Mucosa of rectum (tissue), 2 donors: ENCODE results near the gene HELZ.

Source experiments
- H3K27ac ChIP-seq, 2 donors: one replicate each; pipeline ENCODE4 v1.7.0; 2013; ENCODE audit warnings: inconsistent platforms in 2 of 2, low read depth in 2 of 2, low read length in 2 of 2
- H3K27me3 ChIP-seq, 2 donors: one replicate each; pipeline ENCODE4 v1.7.0; 2013; ENCODE audit warnings: low read length in 2 of 2; ENCODE audit not compliant: control insufficient read depth in 2 of 2, insufficient read depth in 2 of 2
- H3K36me3 ChIP-seq, 2 donors: one replicate each; pipeline ENCODE4 v1.7.0; 2013; ENCODE audit warnings: low read length in 2 of 2; ENCODE audit not compliant: control insufficient read depth in 2 of 2, insufficient read depth in 2 of 2
- H3K4me1 ChIP-seq, 2 donors: one replicate each; pipeline ENCODE4 v1.7.0; 2013; ENCODE audit warnings: low read length in 2 of 2, mild to moderate bottlenecking in 1 of 2; ENCODE audit not compliant: control insufficient read depth in 2 of 2, insufficient read depth in 2 of 2
- H3K4me3 ChIP-seq, 2 donors: one replicate each; pipeline ENCODE4 v1.7.0; 2013; ENCODE audit warnings: low read length in 2 of 2
- H3K9ac ChIP-seq, 2 donors: one replicate each; pipeline ENCODE4 v1.7.0; 2013; ENCODE audit warnings: low read length in 2 of 2, low read depth in 1 of 2, mild to moderate bottlenecking in 1 of 2
- H3K9me3 ChIP-seq, 2 donors: one replicate each; pipeline ENCODE4 v1.7.0; 2013; ENCODE audit warnings: low read length in 2 of 2; ENCODE audit not compliant: control insufficient read depth in 2 of 2
- donor health status: healthy.
- donor health status: Normal muscosa, but diverticular disease.

The HELZ gene

DNA sequence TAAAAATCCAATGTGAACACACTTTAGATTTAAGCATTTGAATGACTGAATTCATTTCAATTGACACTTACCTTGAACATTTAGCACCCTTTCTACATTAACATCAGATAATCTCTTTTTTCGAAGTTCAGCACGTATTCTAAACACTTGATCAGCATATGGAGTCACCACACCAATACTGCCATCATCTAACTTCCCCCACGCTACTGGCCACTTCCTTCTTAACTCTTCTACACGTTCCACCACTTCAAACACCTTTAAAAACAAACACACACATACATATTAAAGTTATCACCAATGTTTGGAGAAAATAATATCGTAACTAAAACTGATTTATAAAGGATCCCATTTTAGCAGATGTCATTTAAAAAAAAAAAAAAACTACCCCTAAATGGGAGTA is 107.1 kb downstream of the HELZ start:
- H3K4me1 ChIP-seq, result no peaks in the 10 kb centered on the region
- no peak overlapping the region for H3K9ac ChIP-seq
- H3K4me3 ChIP-seq, result no peak overlapping the region
- peaks cover 25 to 29% of the 10 kb centered on the region in 2 donors for H3K36me3 ChIP-seq
- H3K9me3 ChIP-seq, result no peaks in the 10 kb centered on the region
- H3K27me3 ChIP-seq, result no peaks in the 10 kb centered on the region
- no peak overlapping the region for H3K27ac ChIP-seq

- H3K27me3 ChIP-seq, result no peaks in the 10 kb centered on the region
- H3K27ac ChIP-seq, result no peak overlapping the region
- H3K4me1 ChIP-seq, result no peaks in the 10 kb centered on the region
- no peak overlapping the region for H3K4me3 ChIP-seq
- no peak overlapping the region for H3K9ac ChIP-seq
- H3K36me3 ChIP-seq, result peaks cover 25 to 29% of the 10 kb centered on the region in 2 donors
- H3K9me3 ChIP-seq, result no peaks in the 10 kb centered on the region
These were observed 108.0 kb downstream of the HELZ start for GRCh38 chr17:67137026-67137370.

- Histone ChIP-seq H3K9ac (no peak overlapping the region), H3K9me3 (no peaks in the 10 kb centered on the region), H3K27me3 (no peaks in the 10 kb centered on the region), H3K36me3 (peaks cover 25 to 29% of the 10 kb centered on the region in 2 donors), H3K4me1 (no peaks in the 10 kb centered on the region), H3K27ac (no peak overlapping the region), H3K4me3 (no peak overlapping the region)
These were observed 108.6 kb downstream of the HELZ start for GRCh38 chr17:67136191-67137025.

GRCh38 chr17:67133161-67133560 is 111.8 kb downstream of the HELZ start:
- no peaks in the 10 kb centered on the region for H3K4me1 ChIP-seq
- H3K9ac ChIP-seq, result no peak overlapping the region
- peaks cover 20 to 22% of the 10 kb centered on the region in 2 donors for H3K36me3 ChIP-seq
- H3K4me3 ChIP-seq, result no peak overlapping the region
- H3K27me3 ChIP-seq, result no peaks in the 10 kb centered on the region
- H3K27ac ChIP-seq, result no peak overlapping the region
- H3K9me3 ChIP-seq, result no peaks in the 10 kb centered on the region

GRCh38 chr17:67132366-67132765 is 112.6 kb downstream of the HELZ start:
- H3K27me3 ChIP-seq, result no peaks in the 10 kb centered on the region
- H3K4me1 ChIP-seq, result no peaks in the 10 kb centered on the region
- H3K36me3 ChIP-seq, result peaks cover 17 to 27% of the 10 kb centered on the region in 2 donors
- no peak overlapping the region for H3K4me3 ChIP-seq
- no peak overlapping the region for H3K9ac ChIP-seq
- no peaks in the 10 kb centered on the region for H3K9me3 ChIP-seq
- H3K27ac ChIP-seq, result no peak overlapping the region

DNA sequence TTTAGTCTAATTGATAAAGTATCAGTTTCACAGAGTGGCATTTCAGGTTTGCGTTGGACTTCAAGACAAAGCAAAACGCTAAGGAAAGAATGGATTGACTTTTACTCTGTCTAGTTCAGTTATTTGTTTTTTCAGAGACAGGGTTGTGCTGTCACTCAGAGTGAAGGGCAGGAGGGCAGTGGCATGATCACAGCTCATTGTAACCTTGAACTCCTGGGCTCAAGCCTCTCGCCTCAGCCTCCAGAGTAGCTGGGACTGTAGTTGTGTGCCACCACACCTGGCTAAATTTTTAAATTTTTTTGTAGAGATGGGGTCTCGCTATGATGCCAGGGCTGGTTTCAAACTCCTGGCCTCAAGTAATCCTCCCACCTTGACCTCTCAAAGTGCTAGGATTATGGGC is 114.2 kb downstream of the HELZ start:
- no peaks in the 10 kb centered on the region for H3K4me1 ChIP-seq
- H3K4me3 ChIP-seq, result no peak overlapping the region
- no peaks in the 10 kb centered on the region for H3K27me3 ChIP-seq
- H3K9ac ChIP-seq, result no peak overlapping the region
- H3K36me3 ChIP-seq, result peaks cover 6 to 24% of the 10 kb centered on the region in 2 donors
- no peak overlapping the region for H3K27ac ChIP-seq
- H3K9me3 ChIP-seq, result no peaks in the 10 kb centered on the region

- Histone ChIP-seq H3K27me3 (no peaks in the 10 kb centered on the region), H3K9me3 (no peaks in the 10 kb centered on the region), H3K4me3 (no peak overlapping the region), H3K9ac (no peak overlapping the region), H3K27ac (no peak overlapping the region), H3K4me1 (no peaks in the 10 kb centered on the region), H3K36me3 (peaks cover 0 to 21% of the 10 kb centered on the region in 2 donors)
These were observed 115.7 kb downstream of the HELZ start for GRCh38 chr17:67129283-67129682.

DNA sequence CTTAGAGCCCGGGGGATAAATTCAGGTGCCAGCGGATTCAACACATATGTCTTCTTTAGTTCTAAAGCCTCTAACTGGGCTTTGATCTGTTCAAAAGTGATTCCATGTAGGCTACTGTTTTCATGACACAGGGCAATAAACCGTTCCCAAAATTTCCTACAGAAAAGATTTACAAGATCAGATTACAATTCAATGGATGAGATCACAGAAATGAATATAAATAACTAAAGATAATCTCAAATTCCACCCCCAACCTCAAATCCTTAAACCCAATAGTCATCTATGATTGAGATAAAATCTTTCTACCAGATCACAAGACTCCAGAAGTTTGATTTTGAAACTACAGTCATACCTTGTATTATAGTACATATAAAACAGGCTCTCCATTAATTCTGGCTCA is 116.3 kb downstream of the HELZ start:
- Histone ChIP-seq H3K9me3 (no peaks in the 10 kb centered on the region), H3K27ac (no peak overlapping the region), H3K4me3 (no peak overlapping the region), H3K4me1 (no peaks in the 10 kb centered on the region), H3K27me3 (no peaks in the 10 kb centered on the region), H3K9ac (no peak overlapping the region), H3K36me3 (peaks cover 0 to 21% of the 10 kb centered on the region in 2 donors)

GRCh38 chr17:67127925-67128324 is 117.1 kb downstream of the HELZ start:
- H3K27me3 ChIP-seq, result no peaks in the 10 kb centered on the region
- no peak overlapping the region for H3K27ac ChIP-seq
- no peaks in the 10 kb centered on the region for H3K9me3 ChIP-seq
- H3K36me3 ChIP-seq, result peaks cover 7 to 22% of the 10 kb centered on the region in 2 donors
- no peak overlapping the region for H3K4me3 ChIP-seq
- no peaks in the 10 kb centered on the region for H3K4me1 ChIP-seq
- no peak overlapping the region for H3K9ac ChIP-seq

- no peak overlapping the region for H3K27ac ChIP-seq
- no peaks in the 10 kb centered on the region for H3K27me3 ChIP-seq
- peaks cover 8 to 24% of the 10 kb centered on the region in 2 donors for H3K36me3 ChIP-seq
- no peak overlapping the region for H3K4me3 ChIP-seq
- H3K9ac ChIP-seq, result no peak overlapping the region
- no peaks in the 10 kb centered on the region for H3K9me3 ChIP-seq
- H3K4me1 ChIP-seq, result no peaks in the 10 kb centered on the region
These were observed 118.0 kb downstream of the HELZ start for GRCh38 chr17:67126983-67127382.
